Fibroblast of lung (primary cell): ENCODE data around the gene LARP4B.

Experiments used
- EZH2 ChIP-seq: IDR thresholded peaks from 2 replicates; pipeline ENCODE4 v1.5.1; 2012; ENCODE audit warnings: low read length, control low read depth, mild to moderate bottlenecking; ENCODE audit errors: missing control alignments
- TF ChIP-seq, protein P1 (sequence below), 2 donors: IDR thresholded peaks in 1 of 2; conservative IDR thresholded peaks in 1 of 2; 1 replicate in 1 of 2; 2 replicates in 1 of 2; pipeline ENCODE4 v1.5.1; 2011 to 2012; ENCODE audit warnings: low read length in 2 of 2, control low read depth in 1 of 2, inconsistent platforms in 1 of 2, low read depth in 1 of 2, mild to moderate bottlenecking in 1 of 2

DNA sequence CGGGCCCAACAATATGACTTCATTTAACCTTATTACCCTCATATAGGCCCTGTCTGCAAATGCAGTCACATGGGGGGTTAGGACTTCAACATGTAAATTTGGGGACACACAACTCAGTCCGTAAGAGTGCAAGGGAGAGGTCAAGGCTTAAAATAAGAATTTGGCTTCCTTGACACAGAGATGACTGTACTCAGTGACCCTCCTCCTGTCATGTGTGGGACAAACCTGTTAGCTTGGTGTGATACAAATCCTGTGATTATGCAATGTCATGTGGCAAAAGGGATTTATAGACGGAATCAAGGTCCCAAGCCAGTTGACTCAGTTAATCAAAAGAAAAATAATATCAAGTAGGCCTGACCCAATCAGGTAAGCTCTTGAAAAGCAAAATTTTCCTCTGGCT lies 30.8 kb upstream of the LARP4B start:
- TF ChIP-seq EZH2 = no peak
- TF ChIP-seq, protein P1, sequence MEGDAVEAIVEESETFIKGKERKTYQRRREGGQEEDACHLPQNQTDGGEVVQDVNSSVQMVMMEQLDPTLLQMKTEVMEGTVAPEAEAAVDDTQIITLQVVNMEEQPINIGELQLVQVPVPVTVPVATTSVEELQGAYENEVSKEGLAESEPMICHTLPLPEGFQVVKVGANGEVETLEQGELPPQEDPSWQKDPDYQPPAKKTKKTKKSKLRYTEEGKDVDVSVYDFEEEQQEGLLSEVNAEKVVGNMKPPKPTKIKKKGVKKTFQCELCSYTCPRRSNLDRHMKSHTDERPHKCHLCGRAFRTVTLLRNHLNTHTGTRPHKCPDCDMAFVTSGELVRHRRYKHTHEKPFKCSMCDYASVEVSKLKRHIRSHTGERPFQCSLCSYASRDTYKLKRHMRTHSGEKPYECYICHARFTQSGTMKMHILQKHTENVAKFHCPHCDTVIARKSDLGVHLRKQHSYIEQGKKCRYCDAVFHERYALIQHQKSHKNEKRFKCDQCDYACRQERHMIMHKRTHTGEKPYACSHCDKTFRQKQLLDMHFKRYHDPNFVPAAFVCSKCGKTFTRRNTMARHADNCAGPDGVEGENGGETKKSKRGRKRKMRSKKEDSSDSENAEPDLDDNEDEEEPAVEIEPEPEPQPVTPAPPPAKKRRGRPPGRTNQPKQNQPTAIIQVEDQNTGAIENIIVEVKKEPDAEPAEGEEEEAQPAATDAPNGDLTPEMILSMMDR (conservative IDR thresholded peaks at IDR 0.05 in 1 of 2, IDR thresholded peaks at IDR 0.05 in 1 of 2; ENCODE audit: low read depth in 1 of 2, low read length in 2 of 2) = no peak
